Parathyroid adenoma (tissue), 2 donors: ENCODE measurements around the gene EEPD1.
A peak's percentile ranks its signal among the peaks of the same experiment; 100 is the strongest.

ENCODE experiments used
- H2AFZ ChIP-seq: fragments of 300-600 bp; sonication (generic); one replicate; pipeline ENCODE4 v1.7.0; 2017; ENCODE audit warnings: antibody characterized with exemption, mild to moderate bottlenecking
- H3K27ac ChIP-seq: fragments of 300-600 bp; sonication (generic); one replicate; pipeline ENCODE4 v1.7.0; 2017
- H3K27me3 ChIP-seq: fragments of 300-600 bp; sonication (generic); one replicate; pipeline ENCODE4 v1.7.0; 2017; ENCODE audit warnings: low read length; ENCODE audit not compliant: control insufficient read depth, insufficient read depth
- H3K36me3 ChIP-seq: fragments of 300-600 bp; sonication (generic); one replicate; pipeline ENCODE4 v1.7.0; 2017; ENCODE audit warnings: low read length; ENCODE audit not compliant: control insufficient read depth, insufficient read depth
- H3K4me1 ChIP-seq: fragments of 300-600 bp; sonication (generic); one replicate; pipeline ENCODE4 v1.7.0; 2017; ENCODE audit warnings: control low read depth
- H3K4me2 ChIP-seq: fragments of 300-600 bp; sonication (generic); one replicate; pipeline ENCODE4 v1.7.0; 2017; ENCODE audit warnings: low read length
- H3K4me3 ChIP-seq: fragments of 300-600 bp; sonication (generic); one replicate; pipeline ENCODE4 v1.7.0; 2017; ENCODE audit warnings: low read depth, low read length
- H3K79me2 ChIP-seq: fragments of 300-600 bp; sonication (generic); one replicate; pipeline ENCODE4 v1.7.0; 2017; ENCODE audit warnings: control low read depth
- H3K9ac ChIP-seq: fragments of 300-600 bp; sonication (generic); one replicate; pipeline ENCODE4 v1.7.0; 2017; ENCODE audit warnings: mild to moderate bottlenecking
- H3K9me3 ChIP-seq: fragments of 300-600 bp; sonication (generic); one replicate; pipeline ENCODE4 v1.7.0; 2017; ENCODE audit warnings: low read length; ENCODE audit not compliant: control insufficient read depth
- TF ChIP-seq, protein P1 (sequence below): fragments of 300-600 bp; sonication (generic); IDR thresholded peaks from one replicate; pipeline ENCODE4 v1.7.0; 2017; ENCODE audit warnings: antibody characterized with exemption, mild to moderate bottlenecking
- donor health status: primary hyperparathyroidism.

EEPD1 gene

DNA sequence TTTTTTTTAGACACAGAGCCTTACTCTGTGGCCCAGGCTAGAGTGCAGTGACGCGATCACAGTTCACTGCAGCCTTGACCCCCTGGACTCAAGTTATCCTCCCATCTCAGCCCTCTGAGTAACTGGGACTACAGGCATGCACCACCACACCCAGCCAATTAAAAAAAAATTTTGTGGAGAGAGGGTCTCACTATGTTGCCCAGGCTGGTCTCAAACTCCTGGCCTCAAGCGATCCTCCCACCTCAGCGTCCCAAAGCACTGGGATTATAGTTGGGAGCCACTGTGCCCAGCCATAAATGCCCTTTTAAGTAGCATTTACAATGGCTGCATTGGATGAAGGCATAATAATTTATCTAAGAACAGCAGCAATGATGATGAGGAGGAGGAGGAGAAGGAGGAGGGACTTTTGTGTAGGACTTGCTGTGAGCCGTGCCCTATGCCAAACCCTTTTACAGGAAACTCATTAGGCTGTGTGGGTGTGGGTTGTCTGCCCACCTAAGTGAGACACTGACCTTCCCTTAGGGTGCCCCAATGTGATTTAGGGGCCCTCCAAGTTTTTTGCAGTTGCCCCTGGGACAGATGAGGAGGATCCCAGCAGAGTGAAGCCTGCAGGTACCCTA, 51.1 kb downstream of the EEPD1 start:
- no peaks in the 10 kb centered on the region for H3K9me3 ChIP-seq
- no peak overlapping the region for H3K9ac ChIP-seq
- no peak overlapping the region for H3K4me3 ChIP-seq
- H3K27me3 ChIP-seq = no peaks in the 10 kb centered on the region
- no peaks in the 10 kb centered on the region for H3K36me3 ChIP-seq
- H2AFZ ChIP-seq = no peak overlapping the region
- no peak overlapping the region for H3K27ac ChIP-seq
- H3K4me1 ChIP-seq = peaks cover 21% of the 10 kb centered on the region
- TF ChIP-seq, protein P1, sequence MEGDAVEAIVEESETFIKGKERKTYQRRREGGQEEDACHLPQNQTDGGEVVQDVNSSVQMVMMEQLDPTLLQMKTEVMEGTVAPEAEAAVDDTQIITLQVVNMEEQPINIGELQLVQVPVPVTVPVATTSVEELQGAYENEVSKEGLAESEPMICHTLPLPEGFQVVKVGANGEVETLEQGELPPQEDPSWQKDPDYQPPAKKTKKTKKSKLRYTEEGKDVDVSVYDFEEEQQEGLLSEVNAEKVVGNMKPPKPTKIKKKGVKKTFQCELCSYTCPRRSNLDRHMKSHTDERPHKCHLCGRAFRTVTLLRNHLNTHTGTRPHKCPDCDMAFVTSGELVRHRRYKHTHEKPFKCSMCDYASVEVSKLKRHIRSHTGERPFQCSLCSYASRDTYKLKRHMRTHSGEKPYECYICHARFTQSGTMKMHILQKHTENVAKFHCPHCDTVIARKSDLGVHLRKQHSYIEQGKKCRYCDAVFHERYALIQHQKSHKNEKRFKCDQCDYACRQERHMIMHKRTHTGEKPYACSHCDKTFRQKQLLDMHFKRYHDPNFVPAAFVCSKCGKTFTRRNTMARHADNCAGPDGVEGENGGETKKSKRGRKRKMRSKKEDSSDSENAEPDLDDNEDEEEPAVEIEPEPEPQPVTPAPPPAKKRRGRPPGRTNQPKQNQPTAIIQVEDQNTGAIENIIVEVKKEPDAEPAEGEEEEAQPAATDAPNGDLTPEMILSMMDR = no peak
- H3K4me2 ChIP-seq = no peak overlapping the region
- H3K79me2 ChIP-seq = no peaks in the 10 kb centered on the region

DNA sequence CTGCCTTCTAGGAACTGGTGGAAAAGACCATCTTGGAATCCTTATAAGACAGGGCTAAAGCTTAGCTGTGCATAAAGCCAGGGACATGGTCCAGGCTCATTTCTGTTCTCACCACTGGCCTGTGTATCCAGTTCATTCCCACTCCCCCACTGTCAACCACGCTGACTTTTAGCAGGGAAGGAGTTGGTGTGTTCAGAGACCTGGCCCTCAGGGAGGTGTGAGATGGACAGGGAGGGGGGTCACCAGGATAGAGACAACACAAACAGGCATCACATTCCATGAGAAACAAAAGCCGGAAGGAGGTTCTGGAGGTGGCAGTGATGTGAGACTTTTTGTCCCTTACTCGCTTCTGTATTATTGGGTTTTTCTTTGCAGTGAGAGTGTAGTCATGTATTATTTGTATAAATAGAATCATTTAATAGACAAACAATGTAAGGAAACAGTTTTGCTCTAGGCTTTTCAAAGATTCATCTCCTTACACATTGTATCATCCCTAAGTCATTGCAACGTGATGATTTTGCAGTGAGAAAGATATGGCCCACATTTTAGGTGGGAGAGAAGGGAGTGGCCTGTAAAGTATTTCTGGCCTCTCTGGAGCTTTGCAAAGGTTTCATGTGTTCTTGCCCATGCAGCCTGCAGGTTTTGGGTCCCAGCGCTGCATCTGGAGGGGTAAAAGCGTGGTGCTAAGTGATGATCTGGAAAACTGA, 52.0 kb downstream of the EEPD1 start:
- Histone ChIP-seq H3K27ac (no peak overlapping the region), H3K4me2 (no peak overlapping the region), H3K9me3 (no peaks in the 10 kb centered on the region), H3K27me3 (no peaks in the 10 kb centered on the region), H3K4me3 (no peak overlapping the region), H3K4me1 (peaks cover 21% of the 10 kb centered on the region), H2AFZ (no peak overlapping the region), H3K79me2 (no peaks in the 10 kb centered on the region), H3K9ac (no peak overlapping the region), H3K36me3 (no peaks in the 10 kb centered on the region)
- TF ChIP-seq, protein P1 = no peak

DNA sequence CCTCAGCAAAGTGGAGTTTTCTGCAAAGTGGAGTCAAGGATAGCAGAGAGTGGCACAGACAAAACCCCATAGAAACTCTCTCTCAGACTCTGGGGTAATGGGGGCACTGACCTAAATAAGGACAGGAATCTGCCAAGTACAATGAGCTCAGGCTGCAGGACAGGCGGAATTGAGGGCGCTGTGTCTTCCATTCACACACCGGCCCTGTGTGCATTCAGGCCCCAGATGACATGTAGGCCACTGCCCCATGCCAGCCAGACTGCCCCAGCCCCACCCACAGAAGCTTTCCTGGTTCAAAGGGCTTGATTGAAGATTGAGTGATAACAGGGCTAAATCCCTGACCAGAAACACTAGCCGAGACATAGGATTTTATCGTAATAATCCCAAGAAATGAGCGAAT, 52.7 kb downstream of the EEPD1 start:
- no peaks in the 10 kb centered on the region for H3K79me2 ChIP-seq
- no peak overlapping the region for H3K9ac ChIP-seq
- no peaks in the 10 kb centered on the region for H3K9me3 ChIP-seq
- H3K4me2 ChIP-seq = no peak overlapping the region
- TF ChIP-seq, protein P1 = no peak
- no peak overlapping the region for H3K4me3 ChIP-seq
- no peak overlapping the region for H2AFZ ChIP-seq
- no peaks in the 10 kb centered on the region for H3K27me3 ChIP-seq
- no peaks in the 10 kb centered on the region for H3K36me3 ChIP-seq
- no peak overlapping the region for H3K27ac ChIP-seq
- H3K4me1 ChIP-seq = peaks cover 21% of the 10 kb centered on the region

- Histone ChIP-seq H3K9ac (no peak overlapping the region), H3K27me3 (no peaks in the 10 kb centered on the region), H3K79me2 (no peaks in the 10 kb centered on the region), H3K4me1 (peaks cover 14% of the 10 kb centered on the region), H3K4me3 (no peak overlapping the region), H3K36me3 (no peaks in the 10 kb centered on the region), H3K27ac (peak overlapping the region; percentile 3), H3K4me2 (peak overlapping the region; percentile 20), H2AFZ (no peak overlapping the region), H3K9me3 (no peaks in the 10 kb centered on the region)
- TF ChIP-seq, protein P1 = peak; percentile 37
Observed at GRCh38 chr7:36207451-36208291, 54.6 kb downstream of the EEPD1 start.
